HG02973 (cell line): ENCODE measurements around the gene MAP3K6.

Source experiments
- ATAC-seq: cut with Tn5 transposase; IDR thresholded peaks from one replicate; pipeline ENCODE4 v1.9.1; 2021; ENCODE audit warnings: moderate library complexity; ENCODE audit not compliant: unreplicated experiment

The MAP3K6 gene

DNA sequence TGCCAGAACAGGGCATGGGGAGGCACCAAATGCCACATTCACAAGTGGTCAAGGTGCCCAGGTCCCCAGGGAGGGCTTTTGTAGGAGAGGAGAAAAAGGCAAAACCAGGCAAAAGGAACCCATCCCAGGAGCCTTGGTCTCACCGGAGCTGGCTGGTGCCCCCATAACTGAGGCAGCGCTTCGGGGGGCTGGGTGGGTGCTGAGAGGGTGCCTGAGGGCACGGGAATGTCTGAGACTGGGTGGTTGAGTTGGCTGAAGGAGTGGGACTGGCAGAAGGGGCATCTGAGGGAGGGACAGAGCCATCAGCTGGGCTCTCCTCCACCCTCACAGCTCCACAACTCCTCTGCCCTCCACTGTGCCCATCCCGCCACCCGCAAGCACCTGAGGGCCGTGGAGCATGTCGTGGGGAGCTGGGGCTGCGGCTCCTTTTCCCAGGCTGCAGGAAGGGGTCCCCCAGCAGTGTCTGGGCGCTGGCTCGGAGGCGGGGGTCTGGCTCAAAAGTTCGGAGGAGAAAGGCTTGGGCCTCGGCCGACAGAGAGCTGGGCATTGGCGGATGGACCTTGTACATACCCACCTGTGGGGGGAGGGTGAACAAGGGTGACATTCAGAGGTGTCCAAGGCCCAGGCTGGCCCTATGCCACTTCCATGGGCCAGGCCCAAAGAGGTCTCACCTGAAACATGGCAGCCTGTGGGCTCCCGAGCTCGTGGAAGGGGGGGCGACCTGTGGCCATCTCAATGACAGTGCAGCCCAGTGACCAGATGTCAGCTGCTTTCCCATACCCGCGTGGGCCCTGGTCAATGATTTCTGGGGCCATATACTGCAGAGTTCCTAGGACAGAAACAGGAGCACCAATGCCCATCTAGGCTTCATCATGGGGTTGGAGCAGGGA lies 8.5 kb downstream of the MAP3K6 start:
- ATAC-seq = no peak

DNA sequence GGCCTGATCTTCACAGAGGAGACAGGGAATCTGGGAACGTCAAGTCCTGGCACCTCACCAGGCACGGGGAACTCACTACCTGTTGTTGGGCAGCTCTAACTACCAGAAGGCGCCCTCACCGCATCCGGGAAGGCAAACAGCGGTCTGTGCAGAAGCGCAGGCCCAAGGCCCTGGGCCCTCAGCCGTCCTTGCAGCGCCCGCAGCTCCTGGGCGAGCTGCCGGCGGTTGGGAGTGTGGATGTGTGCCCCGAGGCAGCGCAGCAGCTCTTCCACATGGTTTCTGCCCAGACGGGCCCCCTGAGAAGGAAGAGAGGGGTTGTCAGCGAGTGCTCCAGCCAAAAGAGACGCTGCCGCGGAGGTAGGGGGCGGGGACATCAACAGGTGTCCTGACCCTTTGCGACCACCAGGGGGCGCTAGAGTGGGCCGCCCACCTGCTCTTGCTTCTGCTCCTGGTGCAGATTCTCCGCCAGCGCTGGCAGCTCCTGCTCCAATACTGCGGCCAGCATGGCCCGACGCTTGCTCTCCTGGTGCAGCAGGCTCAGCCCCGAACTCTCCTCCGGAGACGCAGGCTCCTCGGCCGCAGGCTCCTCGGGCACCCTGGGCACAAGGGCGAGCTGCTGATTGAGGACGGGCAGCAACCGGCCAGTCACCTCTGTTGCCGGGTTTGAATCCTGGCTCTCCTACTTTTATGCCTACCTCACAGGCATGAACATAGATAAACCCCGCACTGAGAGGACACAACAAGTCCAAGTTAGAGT lies 9.3 kb downstream of the MAP3K6 start:
- ATAC-seq = no peak

DNA sequence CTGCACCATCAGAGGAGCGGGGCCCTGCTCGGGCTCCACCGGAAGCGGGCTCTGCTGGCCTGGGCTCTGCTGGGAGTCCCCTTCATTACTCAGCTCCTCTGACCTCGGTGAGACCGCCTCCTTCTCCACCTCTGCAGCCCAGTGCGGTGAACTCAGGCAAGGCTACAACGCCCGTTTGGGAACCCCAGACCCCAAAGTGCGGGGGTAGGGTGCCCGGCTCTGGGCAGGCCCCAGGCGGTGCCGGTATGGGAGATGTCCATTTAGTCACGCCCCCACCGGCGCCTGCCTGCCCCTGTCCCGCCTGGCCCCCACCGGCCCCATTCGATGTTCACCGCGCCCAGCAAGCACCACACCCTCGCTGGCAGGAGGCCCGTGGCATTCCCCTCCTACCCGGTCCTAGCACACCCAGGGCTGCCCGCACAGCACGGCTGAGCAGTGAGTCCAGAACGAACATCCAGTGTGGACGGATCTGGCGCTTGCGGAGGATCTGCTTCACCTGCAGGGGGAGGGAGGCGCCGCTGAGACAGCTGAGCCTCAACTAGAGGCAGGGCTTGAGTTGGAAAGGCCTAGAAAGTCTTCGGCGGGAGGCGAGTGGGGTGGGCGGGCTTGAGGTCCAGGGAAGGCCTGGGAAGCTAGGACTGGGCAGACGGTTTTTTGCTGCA lies 10.0 kb downstream of the MAP3K6 start:
- no peak for ATAC-seq

DNA sequence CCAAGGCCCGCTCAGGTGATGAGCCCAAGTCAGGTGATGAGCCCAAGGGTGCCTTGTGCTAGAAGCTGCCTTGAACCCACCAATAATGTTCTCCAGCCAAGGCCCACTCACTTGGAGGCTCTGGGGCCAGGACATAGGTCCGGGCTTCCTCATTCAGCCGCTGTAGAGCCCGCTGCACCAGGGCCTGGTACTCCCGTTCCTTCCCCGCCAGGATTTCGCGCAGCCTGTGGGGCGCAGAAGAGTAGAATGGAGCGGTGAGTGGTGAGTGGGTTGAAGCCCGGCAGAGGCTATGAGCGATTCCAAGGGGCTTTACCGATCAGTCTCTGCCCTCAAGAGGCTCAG lies 10.5 kb downstream of the MAP3K6 start:
- no peak for ATAC-seq

DNA sequence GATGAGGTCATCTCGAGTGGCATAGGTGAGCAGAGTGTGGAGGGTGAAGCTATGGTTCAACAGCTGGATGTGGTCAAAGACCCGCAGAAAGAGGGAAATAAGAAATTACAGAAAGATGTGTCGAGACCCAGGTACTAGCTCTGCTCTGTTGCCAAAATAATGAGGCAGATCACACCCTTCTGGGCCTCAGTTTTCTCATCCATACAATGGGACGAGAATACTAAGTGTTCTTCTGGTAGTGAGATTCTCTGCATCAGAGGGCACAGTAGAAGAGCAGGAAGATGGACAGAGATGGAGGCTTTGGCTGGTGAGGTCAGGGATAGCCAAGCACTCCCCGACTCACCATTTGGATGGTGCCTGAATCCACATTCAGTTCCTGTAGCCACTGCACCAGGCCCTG lies 11.1 kb downstream of the MAP3K6 start:
- ATAC-seq = no peak

DNA sequence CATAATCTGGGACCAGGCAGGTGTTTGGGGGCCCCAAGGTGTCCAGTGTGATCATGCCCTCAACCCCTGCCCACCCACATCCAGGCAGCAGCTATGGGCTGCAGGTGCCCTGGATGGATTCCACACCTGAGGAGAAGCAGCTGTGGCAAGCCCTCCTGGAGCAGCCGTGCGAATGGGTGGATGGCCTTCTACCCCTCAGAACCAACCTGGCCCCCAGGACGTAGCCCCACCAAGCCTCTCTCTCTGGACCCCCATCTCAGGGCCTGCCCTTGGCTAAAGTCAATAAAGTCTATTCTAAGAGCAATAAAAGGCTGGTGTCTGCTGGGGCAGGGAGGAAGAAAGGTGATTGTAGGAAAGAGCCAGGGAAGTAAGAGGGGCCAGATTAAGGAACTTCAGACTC lies 13.1 kb downstream of the MAP3K6 start:
- ATAC-seq = no peak

DNA sequence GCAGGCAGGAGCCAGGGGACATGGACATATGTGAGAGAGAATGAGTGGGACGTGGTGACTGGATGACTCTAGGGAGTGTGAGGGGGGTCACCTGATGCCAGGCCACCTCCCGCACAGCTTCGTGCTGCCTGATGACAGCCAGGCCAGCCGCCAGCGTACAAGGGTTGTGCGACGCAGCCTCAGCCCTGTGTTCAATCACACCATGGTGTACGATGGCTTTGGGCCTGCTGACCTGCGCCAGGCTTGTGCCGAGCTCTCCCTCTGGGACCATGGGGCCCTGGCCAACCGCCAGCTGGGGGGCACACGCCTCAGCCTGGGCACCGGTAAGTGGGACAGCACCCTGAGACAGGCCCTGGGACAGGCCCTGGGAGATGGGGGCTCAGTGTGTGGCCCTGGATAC lies 13.6 kb downstream of the MAP3K6 start:
- ATAC-seq = no peak

DNA sequence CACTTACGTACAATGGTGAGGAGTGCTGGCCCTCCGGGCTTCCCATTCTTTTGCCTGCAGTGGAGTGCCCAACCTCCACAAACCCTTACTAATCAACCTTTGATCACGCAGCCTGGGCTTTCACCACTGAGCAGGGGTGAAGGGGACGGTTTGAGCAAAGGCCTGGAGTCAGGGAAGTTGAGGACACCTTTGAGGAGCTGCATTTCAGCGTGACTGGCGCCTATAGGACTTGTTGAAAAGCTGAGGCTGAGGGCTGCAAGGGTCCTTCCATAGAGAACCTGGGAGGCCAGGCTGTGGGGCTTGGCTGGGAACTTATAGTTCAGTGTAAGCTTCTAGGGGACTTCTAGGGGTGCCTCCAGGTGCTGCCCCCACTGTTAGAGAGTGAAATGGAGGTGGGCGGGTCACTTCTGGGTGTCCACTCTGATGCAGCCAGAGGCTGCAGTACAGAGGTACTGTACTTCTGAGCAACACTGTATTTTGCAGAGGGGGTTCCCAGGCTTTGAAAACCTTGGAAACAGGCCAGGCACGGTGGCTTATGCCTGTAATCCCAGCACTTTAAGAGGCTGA lies 15.1 kb downstream of the MAP3K6 start:
- ATAC-seq = no peak

DNA sequence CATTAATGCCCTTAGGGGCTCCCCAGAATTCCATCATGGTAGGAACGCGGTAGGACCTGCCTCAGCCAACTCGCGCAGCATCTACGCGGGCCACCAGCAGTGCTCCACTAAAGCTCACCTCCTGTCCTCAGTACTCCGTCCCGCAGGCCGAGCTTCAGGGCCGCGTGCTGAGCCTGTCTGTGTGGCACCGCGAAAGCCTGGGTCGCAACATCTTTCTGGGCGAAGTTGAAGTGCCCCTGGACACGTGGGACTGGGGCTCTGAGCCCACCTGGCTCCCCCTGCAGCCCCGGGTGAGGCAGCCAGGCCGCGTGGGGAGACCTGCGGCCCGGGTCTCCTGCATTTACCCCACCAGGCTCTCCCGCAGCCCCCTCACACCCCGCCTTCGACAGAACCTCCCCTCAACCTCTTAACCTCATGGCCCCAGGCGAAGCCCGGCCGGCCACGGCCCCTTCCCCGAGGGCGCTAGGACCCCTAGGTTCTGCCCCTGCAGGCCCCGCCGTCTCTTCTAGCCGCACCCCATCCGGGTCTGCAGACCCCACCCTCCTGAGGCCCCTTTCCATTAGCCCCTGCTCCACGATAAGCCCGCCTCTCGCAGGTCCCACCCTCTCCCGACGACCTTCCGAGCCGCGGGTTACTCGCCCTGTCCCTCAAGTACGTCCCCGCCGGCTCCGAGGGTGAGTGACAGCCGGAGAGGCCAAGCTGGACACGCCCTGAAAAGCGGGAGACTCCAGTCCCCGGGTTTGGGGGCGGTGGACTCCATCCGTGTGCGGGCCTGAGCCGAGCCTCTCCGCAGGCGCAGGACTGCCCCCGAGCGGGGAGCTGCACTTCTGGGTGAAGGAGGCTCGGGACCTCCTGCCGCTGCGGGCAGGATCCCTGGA lies 15.9 kb downstream of the MAP3K6 start:
- no peak for ATAC-seq

DNA sequence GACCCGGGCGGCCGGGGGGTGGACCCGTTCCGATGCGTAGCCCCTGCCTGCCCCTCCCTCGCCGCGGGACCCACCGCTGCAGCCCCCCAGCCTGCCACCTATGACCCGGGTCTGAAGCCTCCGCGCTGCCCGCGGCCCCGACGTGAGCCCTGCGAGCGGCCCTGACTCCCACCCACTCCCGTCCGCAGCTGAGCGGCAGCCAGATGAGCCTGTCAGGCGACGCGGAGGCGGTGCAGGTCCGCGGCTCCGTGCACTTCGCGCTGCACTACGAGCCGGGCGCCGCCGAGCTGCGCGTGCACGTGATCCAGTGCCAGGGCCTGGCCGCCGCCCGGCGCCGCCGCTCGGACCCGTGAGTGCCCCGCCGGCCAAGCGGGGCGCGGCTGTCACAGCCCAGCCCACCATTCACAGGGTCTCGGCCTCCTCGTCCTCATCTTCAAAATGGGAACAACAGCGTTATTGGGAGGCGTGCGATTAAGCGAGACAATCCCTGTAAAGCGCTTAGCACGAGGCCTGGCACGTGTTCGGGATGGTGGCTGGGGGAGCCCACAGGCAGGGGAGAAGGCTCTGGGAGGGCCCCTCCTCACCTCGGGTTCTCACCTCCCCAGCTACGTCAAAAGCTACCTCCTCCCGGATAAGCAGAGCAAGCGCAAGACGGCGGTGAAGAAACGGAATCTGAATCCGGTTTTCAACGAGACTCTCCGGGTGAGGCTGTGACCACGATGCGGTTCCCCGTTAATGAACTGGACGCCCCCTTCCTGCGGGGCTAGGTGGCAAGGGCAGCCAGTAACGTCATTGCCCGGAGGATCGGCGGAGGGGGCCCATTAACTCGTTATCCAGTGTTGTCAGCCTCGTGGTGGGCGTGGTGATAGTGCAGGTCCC lies 16.7 kb downstream of the MAP3K6 start:
- ATAC-seq = no peak

DNA sequence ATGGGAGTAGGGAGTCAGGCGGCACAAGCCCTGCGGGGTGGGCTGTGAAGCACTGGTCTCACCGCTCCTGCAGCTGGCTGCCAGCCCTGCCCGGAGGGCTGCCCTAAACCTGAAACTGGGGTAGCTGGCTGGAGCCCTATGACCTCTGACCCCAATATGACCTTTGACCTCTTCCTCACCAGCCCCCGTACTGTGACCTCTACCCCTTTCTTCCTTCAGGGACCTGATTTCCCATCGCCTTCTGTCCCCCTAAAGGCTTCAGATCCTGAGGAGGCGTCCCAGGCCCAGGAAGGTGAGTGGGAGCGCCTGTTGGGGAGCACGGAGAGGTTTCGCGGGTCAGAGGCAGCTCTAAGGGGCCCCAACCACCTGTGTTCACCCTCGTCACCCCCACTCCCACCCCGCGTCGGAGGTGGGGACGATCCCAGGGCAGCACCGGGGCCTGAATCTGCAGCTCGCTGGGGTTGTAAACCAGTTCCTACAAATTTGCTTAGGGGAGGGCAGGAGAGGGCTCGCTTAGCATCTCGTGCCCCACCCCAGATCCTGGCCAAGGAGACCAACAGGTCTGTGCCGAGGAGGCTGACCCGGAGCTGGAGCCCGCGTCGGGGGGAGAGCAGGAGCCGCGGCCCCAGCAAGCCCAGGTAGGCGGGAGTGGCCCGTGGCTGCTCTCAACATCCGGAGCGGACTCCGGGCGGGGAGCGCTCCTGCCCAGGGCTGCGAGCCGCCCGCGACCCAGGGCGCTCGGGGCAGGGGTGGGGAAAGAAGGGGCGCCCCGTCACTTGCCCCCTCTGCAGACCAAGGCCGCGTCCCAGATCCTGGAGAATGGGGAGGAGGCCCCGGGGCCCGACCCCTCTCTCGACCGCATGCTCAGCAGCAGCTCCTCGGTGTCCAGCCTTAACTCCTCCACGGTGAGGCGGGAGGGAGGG lies 17.6 kb downstream of the MAP3K6 start:
- no peak for ATAC-seq

DNA sequence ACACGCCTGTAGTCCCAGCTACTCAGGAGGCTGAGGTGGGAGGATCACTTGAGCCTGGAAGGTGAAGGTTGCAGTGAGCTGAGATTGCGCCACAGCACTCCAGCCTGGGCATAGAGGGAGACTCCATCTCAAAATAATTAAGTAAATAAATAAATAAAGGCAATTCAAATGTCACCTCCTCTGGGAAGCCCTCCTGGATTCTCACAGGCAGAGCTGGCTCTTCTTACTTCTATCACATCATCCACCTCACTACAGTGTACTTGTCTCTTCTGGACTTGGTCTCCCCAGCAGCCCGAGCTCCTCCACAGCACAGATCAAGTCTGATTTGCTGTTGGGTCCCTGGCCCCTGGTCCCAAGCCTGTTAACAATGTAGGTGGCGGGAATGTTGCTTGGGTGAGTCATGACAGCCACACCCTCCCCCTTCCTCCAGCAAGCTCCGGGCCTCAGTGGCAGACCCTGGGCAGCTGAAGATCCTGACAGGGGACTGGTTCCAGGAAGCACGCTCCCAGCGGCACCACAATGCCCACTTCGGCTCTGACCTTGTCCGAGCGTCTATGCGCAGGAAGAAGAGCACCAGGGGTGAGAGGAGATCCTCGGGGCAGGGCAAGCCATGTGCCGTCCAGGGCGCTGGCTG lies 19.7 kb downstream of the MAP3K6 start:
- ATAC-seq = no peak

DNA sequence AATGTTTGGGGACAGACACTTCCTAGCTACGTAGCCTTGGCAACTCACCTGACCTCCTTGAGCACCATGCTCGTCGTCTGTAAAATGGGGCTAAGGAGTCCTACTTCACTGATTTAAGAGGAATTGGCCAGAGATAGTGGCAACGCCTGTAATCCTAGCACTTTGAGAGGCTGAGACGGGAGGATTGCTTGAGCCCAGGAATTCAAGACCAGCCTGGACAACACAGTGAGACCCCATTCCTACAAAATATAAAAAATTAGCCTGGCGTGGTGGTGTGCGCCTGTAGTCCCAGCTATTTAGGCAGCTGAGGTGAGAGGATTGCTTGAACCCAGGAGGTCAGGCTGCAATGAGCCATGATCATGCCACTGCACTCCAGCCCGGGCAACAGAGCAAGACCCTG lies 20.4 kb downstream of the MAP3K6 start:
- no peak for ATAC-seq

DNA sequence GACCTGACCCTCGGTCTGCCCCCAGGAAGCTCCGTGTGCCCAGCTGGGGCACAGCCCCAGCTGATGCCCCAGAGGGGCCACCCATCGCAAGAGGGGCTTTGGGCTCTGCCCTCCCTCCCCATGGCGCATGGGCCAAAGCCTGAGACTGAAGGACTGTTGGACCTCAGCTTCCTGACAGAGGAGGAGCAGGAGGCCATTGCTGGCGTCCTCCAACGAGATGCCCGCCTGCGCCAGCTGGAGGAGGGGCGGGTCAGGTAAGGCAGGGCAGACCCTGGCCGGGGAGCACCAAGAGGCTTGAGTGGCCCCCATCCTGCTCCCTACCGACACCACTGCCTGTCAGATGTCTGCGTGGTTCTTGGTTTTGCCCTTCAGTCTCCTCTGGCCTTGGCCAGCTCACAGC lies 21.5 kb downstream of the MAP3K6 start:
- ATAC-seq = no peak

DNA sequence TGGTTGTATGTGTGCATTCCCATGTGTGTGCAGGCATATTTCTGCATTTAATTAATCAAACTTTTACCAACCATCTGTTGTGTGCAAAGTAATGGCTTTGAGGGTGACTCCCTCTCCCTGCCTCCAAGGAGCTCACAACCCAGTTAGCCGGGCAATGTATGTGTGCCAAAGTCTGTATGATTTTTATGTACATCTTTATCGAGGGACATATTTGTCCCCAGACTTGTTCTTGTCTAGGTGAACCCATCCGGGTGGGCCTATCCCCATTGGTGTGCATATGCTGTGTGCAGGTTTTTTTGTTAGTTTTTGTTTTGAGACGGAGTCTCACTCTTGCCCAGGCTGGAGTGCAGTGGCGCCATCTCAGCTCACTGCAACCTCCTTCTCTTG lies 23.1 kb downstream of the MAP3K6 start:
- no peak for ATAC-seq

DNA sequence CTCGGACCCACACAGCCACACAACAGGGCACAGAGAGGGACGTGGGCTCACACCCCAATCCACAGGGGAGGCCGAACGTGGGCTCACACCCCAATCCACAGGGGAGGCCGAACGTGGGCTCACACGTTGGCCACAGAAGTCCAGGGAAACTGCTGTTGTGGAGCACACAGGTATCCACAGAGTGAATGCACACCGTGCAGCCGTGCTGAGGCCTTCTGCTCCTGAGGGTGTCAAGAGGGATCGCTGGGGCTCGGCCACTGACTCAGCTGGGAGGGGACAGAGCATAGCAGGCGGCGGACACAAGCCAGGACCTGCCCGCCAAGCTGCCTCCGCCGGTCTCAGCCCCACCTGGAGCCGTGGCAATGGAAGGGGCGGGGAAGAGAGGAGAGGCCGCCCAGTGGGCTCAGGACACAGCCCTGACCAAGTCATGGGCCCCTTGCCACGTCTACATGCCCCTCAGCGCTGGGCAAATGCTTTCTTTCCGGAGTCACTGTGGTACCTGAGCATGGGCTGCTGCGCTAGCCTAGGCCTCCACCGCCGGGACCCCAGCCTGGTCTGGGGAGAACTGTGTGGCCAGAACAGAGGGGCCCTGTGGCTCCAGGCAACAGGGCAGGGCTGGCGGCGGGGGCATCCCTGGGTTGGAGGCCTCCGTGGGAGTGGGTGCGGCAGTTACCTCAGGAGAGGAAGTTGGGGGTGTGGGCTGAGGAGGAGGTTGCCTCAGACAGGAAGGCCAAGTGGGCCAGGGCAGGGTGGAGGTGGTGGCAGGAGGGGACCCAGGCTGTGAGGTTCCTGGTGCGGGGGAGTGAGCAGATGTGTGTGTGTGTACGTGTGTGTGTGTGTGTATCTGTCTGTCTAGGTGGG lies 23.8 kb downstream of the MAP3K6 start:
- ATAC-seq = no peak

DNA sequence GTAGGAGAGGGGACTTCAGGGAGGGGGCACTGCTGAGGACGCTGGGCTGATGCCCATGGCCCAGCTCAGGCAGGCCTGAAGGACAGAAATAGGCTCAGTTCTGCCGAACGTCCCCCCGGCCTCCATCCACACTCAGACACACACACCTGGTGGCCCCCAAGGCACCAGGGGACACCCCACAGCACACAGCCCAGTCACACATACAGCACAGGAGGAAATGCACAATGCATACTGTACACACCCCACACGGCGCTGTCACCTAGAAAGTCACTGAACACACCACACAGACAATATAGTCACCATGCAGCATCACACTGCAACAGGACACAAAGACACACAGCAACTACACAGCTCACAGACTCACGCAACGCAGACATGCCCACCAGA lies 24.4 kb downstream of the MAP3K6 start:
- ATAC-seq = no peak
